ENCODE results near the gene TBKBP1.

GRCh38 chr17:47738178-47738577 is 44.2 kb downstream of the TBKBP1 start:
- no peak for TF ChIP-seq EZH2 (IDR thresholded peaks at IDR 0.05; ENCODE audit: borderline replicate concordance, low read length)
- TF ChIP-seq, protein P1, sequence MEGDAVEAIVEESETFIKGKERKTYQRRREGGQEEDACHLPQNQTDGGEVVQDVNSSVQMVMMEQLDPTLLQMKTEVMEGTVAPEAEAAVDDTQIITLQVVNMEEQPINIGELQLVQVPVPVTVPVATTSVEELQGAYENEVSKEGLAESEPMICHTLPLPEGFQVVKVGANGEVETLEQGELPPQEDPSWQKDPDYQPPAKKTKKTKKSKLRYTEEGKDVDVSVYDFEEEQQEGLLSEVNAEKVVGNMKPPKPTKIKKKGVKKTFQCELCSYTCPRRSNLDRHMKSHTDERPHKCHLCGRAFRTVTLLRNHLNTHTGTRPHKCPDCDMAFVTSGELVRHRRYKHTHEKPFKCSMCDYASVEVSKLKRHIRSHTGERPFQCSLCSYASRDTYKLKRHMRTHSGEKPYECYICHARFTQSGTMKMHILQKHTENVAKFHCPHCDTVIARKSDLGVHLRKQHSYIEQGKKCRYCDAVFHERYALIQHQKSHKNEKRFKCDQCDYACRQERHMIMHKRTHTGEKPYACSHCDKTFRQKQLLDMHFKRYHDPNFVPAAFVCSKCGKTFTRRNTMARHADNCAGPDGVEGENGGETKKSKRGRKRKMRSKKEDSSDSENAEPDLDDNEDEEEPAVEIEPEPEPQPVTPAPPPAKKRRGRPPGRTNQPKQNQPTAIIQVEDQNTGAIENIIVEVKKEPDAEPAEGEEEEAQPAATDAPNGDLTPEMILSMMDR (conservative IDR thresholded peaks at IDR 0.05 in 1 of 2, IDR thresholded peaks at IDR 0.05 in 1 of 2; ENCODE audit: extremely low read depth in 1 of 2, insufficient read depth in 1 of 2, low read depth in 1 of 2, low read length in 2 of 2) = no peak
